ENCODE measurements around the gene ADAMTSL2.

Gene ADAMTSL2

GRCh38 chr9:133551446-133551845, 16.9 kb downstream of the ADAMTSL2 start:
- TF ChIP-seq, protein P1, sequence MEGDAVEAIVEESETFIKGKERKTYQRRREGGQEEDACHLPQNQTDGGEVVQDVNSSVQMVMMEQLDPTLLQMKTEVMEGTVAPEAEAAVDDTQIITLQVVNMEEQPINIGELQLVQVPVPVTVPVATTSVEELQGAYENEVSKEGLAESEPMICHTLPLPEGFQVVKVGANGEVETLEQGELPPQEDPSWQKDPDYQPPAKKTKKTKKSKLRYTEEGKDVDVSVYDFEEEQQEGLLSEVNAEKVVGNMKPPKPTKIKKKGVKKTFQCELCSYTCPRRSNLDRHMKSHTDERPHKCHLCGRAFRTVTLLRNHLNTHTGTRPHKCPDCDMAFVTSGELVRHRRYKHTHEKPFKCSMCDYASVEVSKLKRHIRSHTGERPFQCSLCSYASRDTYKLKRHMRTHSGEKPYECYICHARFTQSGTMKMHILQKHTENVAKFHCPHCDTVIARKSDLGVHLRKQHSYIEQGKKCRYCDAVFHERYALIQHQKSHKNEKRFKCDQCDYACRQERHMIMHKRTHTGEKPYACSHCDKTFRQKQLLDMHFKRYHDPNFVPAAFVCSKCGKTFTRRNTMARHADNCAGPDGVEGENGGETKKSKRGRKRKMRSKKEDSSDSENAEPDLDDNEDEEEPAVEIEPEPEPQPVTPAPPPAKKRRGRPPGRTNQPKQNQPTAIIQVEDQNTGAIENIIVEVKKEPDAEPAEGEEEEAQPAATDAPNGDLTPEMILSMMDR (IDR thresholded peaks at IDR 0.05; ENCODE audit: low read depth, low read length, missing control alignments): no peak
- DNase-seq (ENCODE audit: extremely low read depth, low read depth): no peak
- H3K4me3 ChIP-seq (replicated peaks; ENCODE audit: low read depth, low read length): no peak overlapping the region

DNA sequence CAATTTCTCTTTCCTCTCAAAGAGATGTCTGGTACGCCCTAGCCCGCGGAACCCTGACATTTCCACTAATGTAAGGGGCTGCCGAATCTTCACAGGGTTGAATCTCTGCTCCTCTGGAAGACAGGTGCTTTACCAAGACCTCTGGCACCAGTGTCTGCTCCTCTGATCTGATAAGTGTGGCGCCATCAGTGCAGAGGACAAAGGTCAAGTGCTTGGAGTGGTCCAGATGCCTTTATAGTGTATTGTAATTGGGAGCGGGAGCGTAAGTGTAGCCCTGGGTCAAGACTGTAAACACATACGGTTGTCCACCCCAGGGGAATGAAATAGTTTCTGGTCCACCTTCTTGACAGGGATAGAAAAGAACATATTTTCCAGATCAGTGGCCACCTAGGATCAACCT, 17.7 kb downstream of the ADAMTSL2 start:
- TF ChIP-seq, protein P1 (IDR thresholded peaks at IDR 0.05; ENCODE audit: low read depth, low read length, missing control alignments): no peak
- DNase-seq (ENCODE audit: extremely low read depth, low read depth): no peak

GRCh38 chr9:133553123-133553522, 18.6 kb downstream of the ADAMTSL2 start:
- no peak overlapping the region for H3K4me3 ChIP-seq (replicated peaks; ENCODE audit: low read depth, low read length)
- no peak for DNase-seq (ENCODE audit: extremely low read depth, low read depth)
- TF ChIP-seq, protein P1 (IDR thresholded peaks at IDR 0.05; ENCODE audit: low read depth, low read length, missing control alignments): no peak

More for the DNA sequence above, 17.7 kb downstream of the ADAMTSL2 start:
- H3K4me3 ChIP-seq (replicated peaks; ENCODE audit: low read depth, low read length): no peak overlapping the region

DNA sequence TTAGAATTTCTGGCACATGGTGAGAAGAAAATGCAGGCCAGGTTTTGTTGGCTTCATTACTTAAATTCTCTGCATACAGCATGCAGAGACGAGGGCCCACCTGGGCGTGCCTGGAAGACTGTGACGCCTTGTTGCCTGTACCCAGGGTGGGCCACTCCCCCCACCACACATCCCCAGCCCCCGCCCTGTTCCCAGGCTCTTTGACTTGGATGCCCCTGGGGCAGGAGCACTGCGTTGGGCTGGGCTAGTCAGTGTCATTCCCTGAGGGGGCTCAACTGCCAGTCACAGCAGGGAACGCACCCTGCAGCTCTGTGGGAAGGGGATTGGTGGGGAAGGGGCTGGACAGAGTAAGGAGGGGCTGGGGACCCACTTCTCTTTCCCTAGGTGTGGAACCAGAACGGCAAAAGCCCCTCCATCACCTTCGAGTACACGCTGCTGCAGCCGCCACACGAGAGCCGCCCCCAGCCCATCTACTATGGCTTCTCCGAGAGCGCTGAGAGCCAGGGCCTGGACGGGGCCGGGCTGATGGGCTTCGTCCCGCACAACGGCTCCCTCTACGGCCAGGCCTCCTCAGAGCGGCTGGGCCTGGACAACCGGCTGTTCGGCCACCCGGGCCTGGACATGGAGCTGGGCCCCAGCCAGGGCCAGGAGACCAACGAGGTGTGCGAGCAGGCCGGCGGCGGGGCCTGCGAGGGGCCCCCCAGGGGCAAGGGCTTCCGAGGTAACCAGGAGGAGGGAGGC, 19.6 kb downstream of the ADAMTSL2 start:
- TF ChIP-seq, protein P1 (IDR thresholded peaks at IDR 0.05; ENCODE audit: low read depth, low read length, missing control alignments): no peak
- DNase-seq (ENCODE audit: extremely low read depth, low read depth): no peak
- no peak overlapping the region for H3K4me3 ChIP-seq (replicated peaks; ENCODE audit: low read depth, low read length)

DNA sequence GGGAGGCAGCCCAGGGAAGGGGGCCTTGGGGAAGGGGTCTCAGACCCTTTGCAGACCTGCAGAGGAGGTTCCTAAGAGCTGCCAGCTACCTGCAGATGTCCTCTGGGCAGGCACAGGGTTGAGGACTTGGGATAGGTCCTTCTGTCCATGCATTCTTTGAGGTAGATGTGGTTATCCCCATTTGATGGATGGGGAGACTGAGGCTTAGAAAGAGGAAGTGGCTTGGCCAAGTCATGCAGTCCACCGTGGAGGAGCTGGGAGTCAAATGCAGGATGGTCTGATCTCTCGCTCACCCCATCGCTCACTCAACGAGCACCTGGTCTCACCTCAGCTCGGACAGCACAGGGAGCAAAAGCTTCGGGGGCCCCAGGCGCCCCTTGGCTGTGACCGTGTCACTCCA, 20.2 kb downstream of the ADAMTSL2 start:
- TF ChIP-seq, protein P1 (IDR thresholded peaks at IDR 0.05; ENCODE audit: low read depth, low read length, missing control alignments): no peak
- no peak overlapping the region for H3K4me3 ChIP-seq (replicated peaks; ENCODE audit: low read depth, low read length)
- DNase-seq (ENCODE audit: extremely low read depth, low read depth): no peak

DNA sequence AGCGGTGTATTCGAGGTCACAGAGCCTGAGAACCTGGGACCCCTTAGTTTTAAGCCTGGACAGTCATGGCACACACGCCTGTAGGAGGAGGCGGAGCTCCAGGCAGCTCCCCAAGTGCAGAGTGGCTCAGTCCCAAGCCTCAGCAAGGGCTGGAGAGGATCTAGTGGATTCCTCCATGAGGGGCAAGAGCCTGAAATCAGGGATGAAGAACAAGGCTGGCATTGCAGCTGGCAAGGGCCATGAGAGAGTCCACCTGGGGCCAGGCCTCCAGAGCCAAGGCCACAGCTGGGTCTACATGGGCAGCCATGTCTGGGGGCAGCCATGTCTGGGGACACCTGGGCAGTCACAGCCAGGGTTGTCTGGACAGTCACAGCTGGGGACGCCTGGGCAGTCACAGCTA, 21.9 kb downstream of the ADAMTSL2 start:
- DNase-seq (ENCODE audit: extremely low read depth, low read depth): no peak
- TF ChIP-seq, protein P1 (IDR thresholded peaks at IDR 0.05; ENCODE audit: low read depth, low read length, missing control alignments): no peak
- no peak overlapping the region for H3K4me3 ChIP-seq (replicated peaks; ENCODE audit: low read depth, low read length)

GRCh38 chr9:133557581-133557980, 23.1 kb downstream of the ADAMTSL2 start:
- TF ChIP-seq, protein P1 (IDR thresholded peaks at IDR 0.05; ENCODE audit: low read depth, low read length, missing control alignments): no peak
- H3K4me3 ChIP-seq (replicated peaks; ENCODE audit: low read depth, low read length): no peak overlapping the region
- no peak for DNase-seq (ENCODE audit: extremely low read depth, low read depth)

All from HFF-Myc (cell line).